Left ventricle myocardium inferior (tissue), 1 donor: ENCODE measurements around the gene AMZ2. TPM values are rescaled to one million over a fixed set of nuclear protein-coding genes. Genes with fewer than 3 reads are reported as not detected.
"Not testable (repeated sequence)": the region's sequence is repeated elsewhere in the genome, so short reads cannot be mapped to it uniquely, and the experiment has no call there.

ENCODE experiments used
- DNase-seq: peaks from one replicate; pipeline ENCODE4 v3.0.0-alpha.2; 2020
- H3K27ac ChIP-seq: fragments of 200-600 bp; replicated peaks from 2 replicates; pipeline ENCODE4 v1.8.0; 2021
- H3K27me3 ChIP-seq: fragments of 200-600 bp; 2 replicates; pipeline ENCODE4 v1.8.0; 2021; ENCODE audit warnings: low read depth
- H3K36me3 ChIP-seq: fragments of 200-600 bp; 2 replicates; pipeline ENCODE4 v1.8.0; 2021
- H3K4me1 ChIP-seq: fragments of 200-600 bp; 2 replicates; pipeline ENCODE4 v1.8.0; 2021
- H3K4me3 ChIP-seq: fragments of 200-600 bp; 2 replicates; pipeline ENCODE4 v1.8.0; 2021; ENCODE audit warnings: mild to moderate bottlenecking, moderate library complexity
- H3K9me3 ChIP-seq: fragments of 200-600 bp; replicated peaks from 2 replicates; pipeline ENCODE4 v1.8.0; 2021
- CTCF ChIP-seq: fragments of 200-600 bp; IDR thresholded peaks from 2 replicates; pipeline ENCODE4 v1.8.0; 2021; ENCODE audit warnings: antibody characterized with exemption, mild to moderate bottlenecking, borderline replicate concordance
- intact Hi-C: fragments of 100-400 bp; cut with micrococcal nuclease; formaldehyde crosslinking; loops from one replicate; pipeline ENCODE4 v1.11.0; 2022
- total RNA-seq: library from RNA; stranded (reverse); fragmentation: NEBNext Ultra II Directional; extraction: Animal tissue kit (Norgen Biotek cat#: 25700); gene quantifications from one replicate; pipeline ENCODE4 v1.2.1, GENCODE V29; 2021
- donor health status: DM: no; HTN: yes; CAD: no; lungs with severe emphysema.

Gene AMZ2
- total RNA-seq, 1 donor from 2014 or later: 99.9 TPM

- peak; percentile 31 for DNase-seq
- intact Hi-C loops: no loop called here
- H3K27me3 ChIP-seq: peaks cover 9% of the 10 kb centered on the region
- peaks cover 32% of the 10 kb centered on the region for H3K4me1 ChIP-seq
- H3K9me3 ChIP-seq: no peaks in the 10 kb centered on the region
- H3K27ac ChIP-seq: peak overlapping the region; percentile 88
- H3K36me3 ChIP-seq: peaks cover 14% of the 10 kb centered on the region
- peak overlapping the region; percentile 77 for H3K4me3 ChIP-seq
- no peak for TF ChIP-seq CTCF
These were observed 43.1 kb upstream of the AMZ2 start for GRCh38 chr17:68204736-68205135.

GRCh38 chr17:68205251-68205807 is 42.5 kb upstream of the AMZ2 start:
- TF ChIP-seq CTCF: peak; percentile 91
- intact Hi-C loops: no loop called here
- H3K4me1 ChIP-seq: peaks cover 26% of the 10 kb centered on the region

GRCh38 chr17:68205808-68206720 is 41.8 kb upstream of the AMZ2 start:
- Histone ChIP-seq H3K27me3 (no peaks in the 10 kb centered on the region), H3K4me1 (peaks cover 19% of the 10 kb centered on the region), H3K9me3 (no peaks in the 10 kb centered on the region), H3K4me3 (peak overlapping the region; percentile 77), H3K36me3 (peaks cover 23% of the 10 kb centered on the region), H3K27ac (peak overlapping the region; percentile 88)
- DNase-seq: no peak
- intact Hi-C loops: no loop called here
- no peak for TF ChIP-seq CTCF

More at GRCh38 chr17:68205251-68205807, 42.5 kb upstream of the AMZ2 start:
- Histone ChIP-seq H3K4me3 (peak overlapping the region; percentile 77), H3K27me3 (peaks cover 3% of the 10 kb centered on the region), H3K9me3 (no peaks in the 10 kb centered on the region), H3K36me3 (peaks cover 19% of the 10 kb centered on the region), H3K27ac (peak overlapping the region; percentile 88)
- DNase-seq: peak; percentile 92

- Histone ChIP-seq H3K4me1 (peaks cover 17% of the 10 kb centered on the region), H3K36me3 (peaks cover 30% of the 10 kb centered on the region), H3K27ac (no peak overlapping the region), H3K4me3 (peak overlapping the region; percentile 77), H3K27me3 (no peaks in the 10 kb centered on the region), H3K9me3 (no peaks in the 10 kb centered on the region)
- DNase-seq: peak; percentile 28
- TF ChIP-seq CTCF: no peak
- intact Hi-C loops: no loop called here
These were observed 40.1 kb upstream of the AMZ2 start for GRCh38 chr17:68207651-68208253.

GRCh38 chr17:68208651-68209050 is 39.2 kb upstream of the AMZ2 start:
- Histone ChIP-seq H3K4me1 (peaks cover 17% of the 10 kb centered on the region), H3K36me3 (peaks cover 31% of the 10 kb centered on the region)
- H3K9me3 ChIP-seq, DNase-seq, H3K27ac ChIP-seq, H3K4me3 ChIP-seq, intact Hi-C loops, H3K27me3 ChIP-seq: not testable (repeated sequence)

- intact Hi-C loops, H3K9me3 ChIP-seq, DNase-seq, H3K27me3 ChIP-seq, H3K4me3 ChIP-seq, H3K27ac ChIP-seq: not testable (repeated sequence)
- Histone ChIP-seq H3K4me1 (peaks cover 17% of the 10 kb centered on the region), H3K36me3 (peaks cover 31% of the 10 kb centered on the region)
These were observed 38.5 kb upstream of the AMZ2 start for GRCh38 chr17:68209191-68209900.
